Right cardiac atrium (tissue), 5 donors: ENCODE data around the gene LRMDA. TPM values are rescaled to one million over a fixed set of nuclear protein-coding genes. Genes with fewer than 3 reads are reported as not detected.

Source experiments
- ATAC-seq, 2 donors: fragments of 200-7000 bp; cut with Tn5 transposase; one replicate each; pipeline versions ENCODE4 v1.8.0 to v1.9.1; 2020; ENCODE audit warnings: moderate library complexity in 2 of 2, mild to moderate bottlenecking in 1 of 2
- DNase-seq, 3 donors: peaks; one replicate each; pipeline ENCODE4 v3.0.0-alpha.2; 2020
- H3K27ac ChIP-seq: one replicate; pipeline ENCODE4 v1.5.1; 2013; ENCODE audit warnings: mild to moderate bottlenecking, low read length, control low read depth, moderate library complexity
- H3K27me3 ChIP-seq: one replicate; pipeline ENCODE4 v1.6.1; 2013; ENCODE audit not compliant: control insufficient read depth, insufficient read depth
- H3K4me1 ChIP-seq: one replicate; pipeline ENCODE4 v1.6.1; 2013; ENCODE audit warnings: low read length; ENCODE audit not compliant: control insufficient read depth, insufficient read depth
- H3K4me3 ChIP-seq: one replicate; pipeline ENCODE4 v1.5.1; 2013; ENCODE audit warnings: low read length, control low read depth
- H3K9me3 ChIP-seq: one replicate; pipeline ENCODE4 v1.6.1; 2013; ENCODE audit warnings: low read length; ENCODE audit not compliant: control insufficient read depth
- WGBS: extraction: QIAGEN DNeasy Blood & Tissue Kit; methylation state at CpG from one replicate; pipeline ENCODE4 v1.1.7; 2013; 5-methylcytosine and 5-hydroxymethylcytosine counted together
- intact Hi-C, 4 donors: fragments of 100-400 bp; cut with DNase I; formaldehyde crosslinking; loops; one replicate each; pipeline versions ENCODE4 v1.11.0 to v1.14.0; 2022 to 2023
- polyA plus RNA-seq: library from polyadenylated mRNA; stranded (reverse); fragments of 200-250 nt; gene quantifications from one replicate; pipeline ENCODE4 v1.2.3, GENCODE V29; 2013
- total RNA-seq, 4 donors: library from RNA; stranded (reverse); fragmentation: NEBNext Ultra II Directional; extraction: Animal tissue kit (Norgen Biotek cat#: 25700); gene quantifications; one replicate each; pipeline ENCODE4 v1.2.1, GENCODE V29; 2021
- donor health status: healthy with polysubstance abuse.
- donor health status: DM: no; HTN: yes; CAD: no.
- donor health status: DM: no; HTN: no; CAD: no.
- donor health status: DM: no; HTN: yes; CAD: no; lungs with severe emphysema.
- donor health status: DM: yes; HTN: yes; CAD: no.

LRMDA gene
- total and polyA plus RNA-seq, 5 donors, result 42.7 to 97.9 (median 48.8) TPM

DNA sequence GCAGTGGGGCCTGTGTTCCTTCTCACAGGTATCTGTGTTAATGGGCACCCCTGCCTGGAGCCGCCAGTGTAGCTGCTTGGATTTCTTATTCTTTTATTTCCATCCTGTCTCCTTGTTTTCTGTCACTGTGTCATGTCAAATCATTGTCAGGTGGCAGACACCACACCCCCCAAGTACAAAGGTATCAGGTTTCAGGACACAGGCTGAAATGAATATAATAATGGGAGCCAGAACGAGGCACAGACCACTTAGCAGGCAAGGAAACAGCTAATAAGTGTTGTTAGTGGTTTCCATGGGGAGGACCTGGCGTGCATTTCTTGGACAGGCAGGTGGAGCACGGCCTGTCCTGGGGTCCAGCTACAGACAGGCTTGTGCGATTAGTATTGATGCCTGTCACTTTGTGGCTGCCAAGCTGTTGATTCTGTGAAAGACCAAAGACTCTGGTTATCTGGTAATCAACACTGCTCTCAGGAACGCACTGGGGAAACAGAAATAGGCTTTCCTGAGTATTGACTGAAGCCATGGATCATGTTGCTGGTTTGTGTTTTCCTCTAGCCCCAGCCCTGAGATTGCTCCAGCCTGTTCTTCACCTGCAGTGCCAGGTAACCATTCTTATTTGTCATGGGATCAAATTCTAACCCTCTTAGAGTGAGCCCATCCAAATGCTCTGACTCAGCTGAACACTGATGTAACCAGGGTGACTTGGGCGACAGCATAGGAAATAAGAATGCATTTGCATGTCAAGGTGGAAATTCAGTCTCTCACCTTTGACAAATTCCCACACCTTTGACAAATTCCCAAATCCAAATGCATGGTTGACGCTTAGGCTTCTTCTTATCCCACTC is 1002.0 kb downstream of the LRMDA start:
- H3K4me3 ChIP-seq, result no peak overlapping the region
- peak overlapping the region; percentile 98 for H3K27ac ChIP-seq
- peaks cover 21% of the 10 kb centered on the region for H3K4me1 ChIP-seq
- intact Hi-C loops, result loop anchor here in 2 of 4 donors (10.0 kb wide), 2 partner anchors 109 to 111 kb away; no protein-coding TSS in a partner anchor
- 76% methylated on average over 8 of the region's 8 CpGs for WGBS
- ATAC-seq (peak; percentile 70 to 75), DNase-seq (peak; percentile 58 to 84 (median 68))
- H3K9me3 ChIP-seq, result no peaks in the 10 kb centered on the region
- no peaks in the 10 kb centered on the region for H3K27me3 ChIP-seq

DNA sequence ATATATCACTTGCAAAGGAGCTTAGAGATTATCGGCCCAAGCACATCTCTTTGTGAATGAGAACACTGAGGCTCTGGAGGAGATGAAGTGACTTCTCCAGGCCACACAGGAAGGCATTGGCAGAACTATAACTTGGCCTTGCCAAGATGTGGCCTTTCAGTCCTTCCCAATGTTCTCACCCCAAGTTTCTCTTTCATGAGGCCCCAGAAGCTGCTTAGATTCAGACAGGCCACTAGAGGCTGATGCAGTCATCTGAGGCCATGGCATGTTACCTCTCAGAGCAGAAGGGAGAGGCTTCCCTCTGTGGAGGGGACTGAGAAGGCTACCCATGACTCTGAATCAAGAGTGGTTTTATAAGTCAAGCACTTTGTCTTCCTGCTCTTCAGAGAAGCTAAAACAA is 1003.7 kb downstream of the LRMDA start:
- intact Hi-C loops, result loop anchor here in 2 of 4 donors (10.0 kb wide), 2 partner anchors 110 kb away; no protein-coding TSS in a partner anchor
- DNase-seq (peak in 1 of 3 donors; percentile 51), ATAC-seq (peak in 1 of 2 donors; percentile 13)
- Histone ChIP-seq H3K4me3 (no peak overlapping the region), H3K4me1 (peaks cover 20% of the 10 kb centered on the region), H3K9me3 (no peaks in the 10 kb centered on the region), H3K27me3 (no peaks in the 10 kb centered on the region), H3K27ac (peak overlapping the region; percentile 25)
- WGBS, result 65% methylated on average over 1 of the region's 1 CpG

- peaks cover 20% of the 10 kb centered on the region for H3K4me1 ChIP-seq
- peak; percentile 46 to 74 (median 68) for DNase-seq
- intact Hi-C loops, result loop anchor here in 2 of 4 donors (10.0 kb wide), 2 partner anchors 108 to 112 kb away; no protein-coding TSS in a partner anchor
- H3K9me3 ChIP-seq, result no peaks in the 10 kb centered on the region
- peak; percentile 82 to 86 for ATAC-seq
- H3K4me3 ChIP-seq, result no peak overlapping the region
- peak overlapping the region; percentile 83 for H3K27ac ChIP-seq
- WGBS, result 33% methylated on average over 5 of the region's 5 CpGs
- no peaks in the 10 kb centered on the region for H3K27me3 ChIP-seq
Observed at GRCh38 chr10:76436401-76436811, 1005.0 kb downstream of the LRMDA start.

GRCh38 chr10:76436981-76437380 is 1005.6 kb downstream of the LRMDA start:
- DNase-seq (no peak), ATAC-seq (no peak)
- intact Hi-C loops, result loop anchor here in 2 of 4 donors (10.0 kb wide), 2 partner anchors 108 to 112 kb away; no protein-coding TSS in a partner anchor
- H3K27me3 ChIP-seq, result no peaks in the 10 kb centered on the region
- H3K4me3 ChIP-seq, result no peak overlapping the region
- no peaks in the 10 kb centered on the region for H3K9me3 ChIP-seq
- H3K4me1 ChIP-seq, result peaks cover 20% of the 10 kb centered on the region
- 42% methylated on average over 1 of the region's 1 CpG for WGBS
- peak overlapping the region; percentile 83 for H3K27ac ChIP-seq

- H3K9me3 ChIP-seq, result no peaks in the 10 kb centered on the region
- WGBS, result 82% methylated on average over 5 of the region's 5 CpGs
- DNase-seq, result no peak
- no peak overlapping the region for H3K4me3 ChIP-seq
- H3K27ac ChIP-seq, result no peak overlapping the region
- intact Hi-C loops, result no loop called here
- no peaks in the 10 kb centered on the region for H3K27me3 ChIP-seq
- peaks cover 16% of the 10 kb centered on the region for H3K4me1 ChIP-seq
- no peak for ATAC-seq
Observed at GRCh38 chr10:76440426-76440825, 1009.0 kb downstream of the LRMDA start.

DNA sequence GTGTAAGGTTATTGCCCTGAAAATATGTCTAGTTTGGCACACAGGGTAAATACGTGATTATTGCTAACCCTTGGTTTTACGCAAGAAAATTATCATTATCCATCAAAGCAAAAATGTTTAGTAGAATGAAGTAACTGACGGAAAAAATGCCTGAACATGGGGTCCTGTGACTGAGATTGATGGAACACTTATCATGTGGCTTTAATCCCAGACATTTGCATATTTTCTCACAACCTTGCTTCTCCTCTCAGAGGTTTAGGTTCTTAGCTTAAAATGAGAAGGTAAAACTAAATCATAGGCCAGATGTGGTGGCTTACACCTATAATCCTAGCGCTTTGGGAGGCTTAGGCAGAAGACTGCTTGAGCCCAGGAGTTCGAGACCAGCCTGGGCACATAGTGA is 1010.7 kb downstream of the LRMDA start:
- Histone ChIP-seq H3K27me3 (no peaks in the 10 kb centered on the region), H3K4me3 (no peak overlapping the region), H3K9me3 (no peaks in the 10 kb centered on the region), H3K4me1 (peaks cover 9% of the 10 kb centered on the region), H3K27ac (no peak overlapping the region)
- intact Hi-C loops, result no loop called here
- ATAC-seq (no peak), DNase-seq (no peak)
- WGBS, result 96% methylated on average over 5 of the region's 5 CpGs

DNA sequence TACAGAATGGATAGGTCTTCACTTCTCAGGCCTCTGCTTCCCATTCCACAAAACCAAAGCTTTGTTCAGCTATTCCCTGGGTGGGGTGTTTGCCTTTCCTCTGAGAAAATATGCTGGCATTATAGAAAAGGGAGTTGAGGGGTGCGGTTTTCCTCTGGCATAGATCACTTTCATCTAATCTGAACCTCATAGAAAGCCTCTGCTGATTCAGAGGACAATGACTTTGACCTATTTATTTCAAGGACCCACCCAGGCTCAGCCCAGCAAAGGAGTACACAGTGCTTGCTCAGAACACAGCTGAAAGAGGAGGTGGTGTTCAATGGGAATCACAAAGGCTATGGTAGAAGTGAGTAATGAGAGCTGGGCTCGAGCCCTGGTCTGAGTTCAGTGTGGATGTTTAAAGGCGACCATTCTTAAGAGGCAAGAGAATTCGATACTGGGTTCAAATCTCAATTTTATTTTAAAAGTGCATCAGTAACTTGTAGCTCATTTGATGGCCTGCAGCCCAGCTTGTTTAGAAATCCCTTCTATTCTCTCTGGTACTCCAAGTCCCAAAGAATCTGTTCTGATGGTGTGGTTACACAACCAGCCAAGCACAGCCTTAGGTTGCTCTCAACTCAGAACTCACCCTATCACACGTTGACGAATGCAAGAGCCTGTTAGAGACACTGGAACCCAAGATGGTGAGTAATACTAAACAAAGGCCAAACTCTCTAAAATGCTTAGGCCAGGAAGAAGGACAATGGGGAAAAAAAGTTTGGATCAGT is 1012.8 kb downstream of the LRMDA start:
- DNase-seq, result peak in 2 of 3 donors; percentile 59 to 73
- Histone ChIP-seq H3K9me3 (no peaks in the 10 kb centered on the region), H3K27me3 (no peaks in the 10 kb centered on the region), H3K4me1 (peaks cover 6% of the 10 kb centered on the region), H3K27ac (peak overlapping the region; percentile 89), H3K4me3 (no peak overlapping the region)
- ATAC-seq, result peak; percentile 95 to 97
- intact Hi-C loops, result no loop called here
- WGBS, result 61% methylated on average over 6 of the region's 6 CpGs

- no peak overlapping the region for H3K4me3 ChIP-seq
- ATAC-seq, result no peak
- H3K27me3 ChIP-seq, result no peaks in the 10 kb centered on the region
- DNase-seq, result no peak
- H3K4me1 ChIP-seq, result peaks cover 6% of the 10 kb centered on the region
- WGBS, result 87% methylated on average over 1 of the region's 1 CpG
- H3K9me3 ChIP-seq, result no peaks in the 10 kb centered on the region
- intact Hi-C loops, result no loop called here
- H3K27ac ChIP-seq, result no peak overlapping the region
Observed at GRCh38 chr10:76447578-76447977, 1016.2 kb downstream of the LRMDA start.

DNA sequence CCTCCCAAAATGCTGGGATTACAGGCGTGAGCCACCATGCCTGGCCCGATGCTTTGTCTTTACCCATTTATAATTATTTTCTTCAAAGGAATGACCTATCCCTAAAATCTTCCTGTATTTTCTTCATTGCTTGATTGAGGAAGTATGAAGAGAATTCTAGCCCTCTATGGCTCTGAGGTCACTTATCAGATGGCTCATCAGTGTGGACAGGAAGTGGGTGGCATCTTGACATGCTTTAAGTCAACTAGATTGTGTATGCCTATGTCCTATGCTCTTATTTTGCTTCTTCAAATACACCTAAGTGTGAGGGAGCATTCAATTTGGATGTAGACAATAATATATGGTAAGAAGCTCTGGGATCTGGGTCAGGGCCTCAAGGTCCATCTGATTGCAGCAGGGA is 1020.5 kb downstream of the LRMDA start:
- WGBS, result 98% methylated on average over 2 of the region's 2 CpGs
- no peak for DNase-seq
- intact Hi-C loops, result no loop called here
- Histone ChIP-seq H3K27ac (no peak overlapping the region), H3K27me3 (no peaks in the 10 kb centered on the region), H3K4me1 (peaks cover 9% of the 10 kb centered on the region), H3K4me3 (no peak overlapping the region), H3K9me3 (no peaks in the 10 kb centered on the region)
- no peak for ATAC-seq

DNA sequence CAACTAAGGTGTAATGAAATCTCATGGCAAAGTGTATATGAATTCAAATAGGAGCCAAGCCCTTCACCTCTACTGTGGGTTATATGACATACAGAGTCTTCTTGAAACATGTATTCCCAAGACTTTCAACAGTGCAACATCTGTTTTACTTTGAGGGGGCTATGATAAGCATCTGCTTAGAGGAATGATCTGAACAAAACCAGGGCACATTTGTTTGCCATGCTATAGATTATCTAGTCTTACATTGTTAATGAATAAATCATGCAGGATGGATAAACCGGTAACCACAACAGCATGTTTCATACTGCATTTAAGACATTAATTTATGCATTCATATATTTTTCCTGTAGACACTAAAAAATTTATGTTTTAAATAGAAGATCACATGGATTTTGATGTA is 1021.9 kb downstream of the LRMDA start:
- Histone ChIP-seq H3K9me3 (no peaks in the 10 kb centered on the region), H3K4me3 (no peak overlapping the region), H3K27ac (no peak overlapping the region), H3K4me1 (peaks cover 7% of the 10 kb centered on the region), H3K27me3 (no peaks in the 10 kb centered on the region)
- DNase-seq (no peak), ATAC-seq (no peak)
- 92% methylated on average over 1 of the region's 1 CpG for WGBS
- intact Hi-C loops, result no loop called here

DNA sequence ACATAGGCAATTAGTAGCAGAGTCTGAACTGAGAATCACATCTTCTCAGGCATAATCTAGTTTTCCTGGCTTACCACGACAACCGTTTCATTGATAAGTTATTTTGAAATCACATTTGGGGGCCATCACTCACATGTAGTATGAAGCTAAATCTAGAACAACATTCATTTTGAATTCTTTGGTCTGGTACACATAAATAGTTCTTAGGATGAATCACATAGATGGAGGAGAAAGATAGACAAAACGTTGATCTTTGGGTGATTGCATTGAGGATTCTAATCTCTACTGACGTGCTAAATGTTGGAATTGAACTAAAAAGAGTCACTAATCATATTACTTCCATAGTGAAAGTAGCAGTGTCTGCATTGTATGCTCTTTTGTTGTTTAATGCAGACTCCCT is 1022.6 kb downstream of the LRMDA start:
- H3K9me3 ChIP-seq, result no peaks in the 10 kb centered on the region
- H3K27me3 ChIP-seq, result no peaks in the 10 kb centered on the region
- ATAC-seq, result no peak
- intact Hi-C loops, result no loop called here
- no peak overlapping the region for H3K4me3 ChIP-seq
- WGBS, result 80% methylated on average over 4 of the region's 4 CpGs
- no peak for DNase-seq
- peaks cover 7% of the 10 kb centered on the region for H3K4me1 ChIP-seq
- H3K27ac ChIP-seq, result no peak overlapping the region
